Measurements from ENCODE around the gene AFDN. TPM values are rescaled to one million over a fixed set of nuclear protein-coding genes. Genes with fewer than 3 reads are reported as not detected.

Gene AFDN
- total and polyA plus RNA-seq, 2 of the 8 experiments (the other 6 are each of a cell fraction or from before 2014, with no cell fraction given) = 53.4 to 192 TPM

DNA sequence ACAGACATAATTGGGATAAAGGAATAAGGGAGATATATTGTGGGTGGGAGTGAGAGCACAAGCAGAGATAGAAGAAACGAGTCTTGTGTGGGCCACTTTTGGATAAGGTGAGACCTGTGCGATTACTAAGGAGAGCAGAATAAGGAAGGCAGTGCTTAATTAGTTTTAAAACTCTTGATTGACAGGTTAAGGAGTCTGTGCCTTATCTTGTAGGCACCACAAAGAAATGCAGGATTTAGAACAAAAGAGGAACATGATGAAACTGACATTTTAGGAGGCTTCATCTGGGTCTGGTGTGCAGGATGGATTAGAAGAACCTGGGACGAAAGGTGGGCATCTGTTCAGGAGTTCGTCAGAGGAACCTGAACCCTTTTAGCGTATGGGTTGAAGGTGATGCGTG, 100.5 kb downstream of the AFDN start:
- H3K4me2 ChIP-seq (ENCODE audit: insufficient read depth in 1 of 2, low read depth in 2 of 2, low read length in 2 of 2) = no peak overlapping the region
- peaks cover 4% of the 10 kb centered on the region; the same call in 1 of the 2 replicates for H3K79me1 ChIP-seq (ENCODE audit: low read depth, low read length)
- H3K9ac ChIP-seq (replicated peaks in 1 of 4; ENCODE audit: extremely low read depth in 1 of 4, low read depth in 3 of 4, low read length in 3 of 4) = no peak overlapping the region
- H3K9me3 ChIP-seq (ENCODE audit: insufficient read depth in 2 of 2, low read depth in 1 of 2, low read length in 1 of 2) = no peaks in the 10 kb centered on the region
- CTCF ChIA-PET (ENCODE audit: partially characterized antibody) = interaction anchor here (0.6 to 2.6 kb wide), 3 partner anchors 9 to 624 kb away, joined by 3 to 6 read pairs (median 3); no protein-coding TSS in a partner anchor
- no peak for FAIRE-seq
- no peak overlapping the region for H3K4ac ChIP-seq (replicated peaks; ENCODE audit: insufficient read length, low read depth, low read length)
- H4K8ac ChIP-seq (ENCODE audit: extremely low read depth, insufficient read depth, low read length) = peak overlapping the region; percentile 35; the same call in 1 of the 2 replicates
- no peak overlapping the region for H3K14ac ChIP-seq (ENCODE audit: insufficient read length)
- peaks cover 0 to 3% of the 10 kb centered on the region in 2 experiments for H4K20me1 ChIP-seq (replicated peaks in 1 of 2; ENCODE audit: control insufficient read depth in 1 of 2, insufficient read depth in 2 of 2, low read length in 2 of 2)
- H2BK5ac ChIP-seq (ENCODE audit: low read depth, low read length) = no peak overlapping the region
- POLR2A ChIA-PET (ENCODE audit: partially characterized antibody) = interaction anchor here (0.8 kb wide), 1 partner anchor 189 kb away, joined by 3 read pairs; no protein-coding TSS in a partner anchor
- H4K5ac ChIP-seq (ENCODE audit: insufficient read length, low read depth, low read length) = no peak overlapping the region
- H2BK15ac ChIP-seq (ENCODE audit: low read length) = no peak overlapping the region
- no peak overlapping the region for H2AFZ ChIP-seq (ENCODE audit: low read length)
- H4K91ac ChIP-seq (replicated peaks; ENCODE audit: insufficient read length, low read length) = no peak overlapping the region
- no peak overlapping the region for H2BK120ac ChIP-seq (replicated peaks; ENCODE audit: low read depth, low read length)
- H3K36me3 ChIP-seq (ENCODE audit: control insufficient read depth in 2 of 4, insufficient read depth in 4 of 4, low read length in 3 of 4) = peaks cover 14 to 88% (median 38%) of the 10 kb centered on the region in 4 experiments
- H3K4me1 ChIP-seq (replicated peaks in 1 of 4; ENCODE audit: control insufficient read depth in 3 of 4, insufficient read depth in 4 of 4, low read length in 3 of 4) = no peaks in the 10 kb centered on the region
- H2BK12ac ChIP-seq (ENCODE audit: low read depth, low read length) = no peak overlapping the region
- H3K4me3 ChIP-seq (ENCODE audit: extremely low read depth in 1 of 4, insufficient read depth in 2 of 4, low read depth in 3 of 4, low read length in 4 of 4) = no peak overlapping the region
- H3K79me2 ChIP-seq (ENCODE audit: control insufficient read depth in 1 of 2, insufficient read depth in 2 of 2, low read length in 2 of 2) = peaks cover 0 to 4% of the 10 kb centered on the region in 2 experiments; a peak in 2 of 4 replicates
- no peaks in the 10 kb centered on the region for H3K23me2 ChIP-seq (ENCODE audit: low read depth, low read length)
- H3K27me3 ChIP-seq (replicated peaks in 1 of 4; ENCODE audit: control insufficient read depth in 3 of 4, extremely low read depth in 1 of 4, insufficient read depth in 3 of 4, low read length in 3 of 4) = no peaks in the 10 kb centered on the region
- H3K23ac ChIP-seq (ENCODE audit: insufficient read length) = no peak overlapping the region
- DNase-seq (ENCODE audit: low read depth in 1 of 2, low spot score in 2 of 2) = no peak
- no peak overlapping the region for H3K56ac ChIP-seq (replicated peaks; ENCODE audit: insufficient read length, low read depth, low read length)
- no peak overlapping the region for H3K18ac ChIP-seq (ENCODE audit: extremely low read depth, low read length)
- H2BK20ac ChIP-seq (ENCODE audit: low read length) = no peak overlapping the region
- no peak overlapping the region for H3K27ac ChIP-seq (ENCODE audit: low read depth, low read length)
- WGBS, 2 experiments (ENCODE audit: extremely low coverage in 1 of 2, insufficient coverage in 1 of 2, insufficient read length in 1 of 2, insufficient replicate concordance in 2 of 2, low coverage in 1 of 2, low lambda C conversion rate in 2 of 2, missing lambda C conversion rate in 1 of 2) = 89% methylated on average over 6 of the region's 6 CpGs; no CpG with 5 or more reads in 1 of the 2 experiments
- no peak overlapping the region for H2AK5ac ChIP-seq (ENCODE audit: low read depth, low read length)
- no peak for TF ChIP-seq RNF2 (IDR thresholded peaks at IDR 0.05; ENCODE audit: borderline replicate concordance, low read depth, low read length, missing control alignments, poor library complexity, severe bottlenecking)
- TF ChIP-seq RAD21 (IDR thresholded peaks at IDR 0.05 in 1 of 2, conservative IDR thresholded peaks at IDR 0.05 in 1 of 2; ENCODE audit: low read depth in 2 of 2, low read length in 2 of 2) = no peak
- no peak for TF ChIP-seq SIX5 (IDR thresholded peaks at IDR 0.05; ENCODE audit: low read depth, low read length)
- TF ChIP-seq JUND (IDR thresholded peaks at IDR 0.05; ENCODE audit: low read length) = no peak
- TF ChIP-seq SP4 (IDR thresholded peaks at IDR 0.05; ENCODE audit: low read length) = no peak
- no peak for TF ChIP-seq SUZ12 (IDR thresholded peaks at IDR 0.05; ENCODE audit: low read length)
- no peak for TF ChIP-seq EZH2 (IDR thresholded peaks at IDR 0.05; ENCODE audit: low read depth, low read length, severe bottlenecking)
- TF ChIP-seq, protein P1, sequence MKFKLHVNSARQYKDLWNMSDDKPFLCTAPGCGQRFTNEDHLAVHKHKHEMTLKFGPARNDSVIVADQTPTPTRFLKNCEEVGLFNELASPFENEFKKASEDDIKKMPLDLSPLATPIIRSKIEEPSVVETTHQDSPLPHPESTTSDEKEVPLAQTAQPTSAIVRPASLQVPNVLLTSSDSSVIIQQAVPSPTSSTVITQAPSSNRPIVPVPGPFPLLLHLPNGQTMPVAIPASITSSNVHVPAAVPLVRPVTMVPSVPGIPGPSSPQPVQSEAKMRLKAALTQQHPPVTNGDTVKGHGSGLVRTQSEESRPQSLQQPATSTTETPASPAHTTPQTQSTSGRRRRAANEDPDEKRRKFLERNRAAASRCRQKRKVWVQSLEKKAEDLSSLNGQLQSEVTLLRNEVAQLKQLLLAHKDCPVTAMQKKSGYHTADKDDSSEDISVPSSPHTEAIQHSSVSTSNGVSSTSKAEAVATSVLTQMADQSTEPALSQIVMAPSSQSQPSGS (IDR thresholded peaks at IDR 0.05; ENCODE audit: low read length) = no peak
- no peak for TF ChIP-seq CHD1 (IDR thresholded peaks at IDR 0.05; ENCODE audit: low read depth, low read length)

Measured in H1 (cell line).